Measurements from ENCODE around the gene DNAH3. TPM values are rescaled to one million over a fixed set of nuclear protein-coding genes. Genes with fewer than 3 reads are reported as not detected.

DNAH3 gene
- total and polyA plus RNA-seq, 2 of the 13 experiments (the other 11 are each of a cell fraction or from before 2014, with no cell fraction given) = 0.07 to 0.08 TPM

DNA sequence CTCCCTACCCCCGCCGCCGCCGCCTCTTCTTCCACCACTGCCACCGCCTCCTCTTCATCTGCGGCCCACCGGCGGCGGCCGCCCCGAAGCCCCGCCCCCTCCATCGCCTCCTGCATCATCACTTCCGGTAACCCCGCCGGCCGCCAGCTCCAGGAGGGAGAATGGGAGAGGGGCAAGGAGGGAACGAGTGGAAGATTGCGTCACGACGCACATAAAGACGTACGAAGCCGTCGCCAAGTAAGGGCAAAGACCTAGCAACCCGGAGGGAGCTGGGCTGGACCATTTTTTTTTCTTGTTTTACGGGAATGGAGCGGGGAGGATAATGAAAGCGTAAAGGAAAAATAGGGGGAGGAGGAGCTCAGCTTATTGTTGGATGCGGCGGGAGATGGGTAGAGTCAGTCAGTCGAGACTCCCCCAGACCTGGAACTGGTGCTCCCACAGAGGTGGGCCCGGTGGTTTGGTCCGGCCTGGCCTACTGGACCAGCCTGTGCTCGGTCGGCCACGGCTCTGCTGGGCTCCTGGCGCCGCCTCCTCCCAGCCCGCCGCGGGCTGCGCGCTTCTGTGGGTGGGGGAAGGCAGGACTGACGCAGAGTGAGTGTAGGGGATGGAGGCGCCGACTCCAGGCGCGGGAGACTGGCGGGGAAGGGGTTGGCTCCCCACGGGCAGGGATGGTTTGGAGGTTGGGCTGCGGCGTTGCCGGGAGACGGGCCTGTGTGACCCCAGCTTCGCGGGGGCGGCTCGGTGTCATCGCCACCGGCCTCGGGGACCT, 250.2 kb downstream of the DNAH3 start, which contains the start of the genes DCUN1D3 and LYRM1 (continued):
- TF ChIP-seq TAF1 (CRISPR knock-in tag; IDR thresholded peaks at IDR 0.05) (peak; percentile 91), SP140L (CRISPR knock-in tag; IDR thresholded peaks at IDR 0.05; ENCODE audit: borderline replicate concordance) (peak; percentile 52; the same call in 1 of the 2 replicates), CEBPG (CRISPR knock-in tag; IDR thresholded peaks at IDR 0.05) (peak; percentile 98), SNRNP70 (IDR thresholded peaks at IDR 0.05; ENCODE audit: low read depth, low read length) (no peak), SMARCE1 (IDR thresholded peaks at IDR 0.05; ENCODE audit: borderline replicate concordance) (no peak), ZKSCAN5 (CRISPR knock-in tag; IDR thresholded peaks at IDR 0.05) (peak; percentile 98), GTF3A (CRISPR knock-in tag; conservative IDR thresholded peaks at IDR 0.05) (no peak), MAFF (IDR thresholded peaks at IDR 0.05; ENCODE audit: low read depth, low read length) (peak; percentile 1; the same call in 1 of the 2 replicates), KAT7 (CRISPR knock-in tag; IDR thresholded peaks at IDR 0.05; ENCODE audit: borderline replicate concordance) (peak; percentile 84; the same call in 1 of the 2 replicates), XBP1 (CRISPR knock-in tag; IDR thresholded peaks at IDR 0.05) (no peak), CC2D1A (CRISPR knock-in tag; IDR thresholded peaks at IDR 0.05) (no peak; the same call in 1 of the 2 replicates), ZNF607 (CRISPR knock-in tag; IDR thresholded peaks at IDR 0.05; ENCODE audit: borderline replicate concordance) (peak; percentile 73; the same call in 1 of the 2 replicates), ATF1 (CRISPR knock-in tag; IDR thresholded peaks at IDR 0.05) (peak; percentile 96), NR2F6 (IDR thresholded peaks at IDR 0.05) (peak; percentile 26; the same call in 1 of the 2 replicates), NR2F6 (CRISPR knock-in tag; IDR thresholded peaks at IDR 0.05) (peak; percentile 34; the same call in 1 of the 2 replicates), HMG20B (CRISPR knock-in tag; conservative IDR thresholded peaks at IDR 0.05) (no peak), BHLHE40 (IDR thresholded peaks at IDR 0.05; ENCODE audit: low read length) (peak; percentile 92)
- TF ChIP-seq, protein P1, sequence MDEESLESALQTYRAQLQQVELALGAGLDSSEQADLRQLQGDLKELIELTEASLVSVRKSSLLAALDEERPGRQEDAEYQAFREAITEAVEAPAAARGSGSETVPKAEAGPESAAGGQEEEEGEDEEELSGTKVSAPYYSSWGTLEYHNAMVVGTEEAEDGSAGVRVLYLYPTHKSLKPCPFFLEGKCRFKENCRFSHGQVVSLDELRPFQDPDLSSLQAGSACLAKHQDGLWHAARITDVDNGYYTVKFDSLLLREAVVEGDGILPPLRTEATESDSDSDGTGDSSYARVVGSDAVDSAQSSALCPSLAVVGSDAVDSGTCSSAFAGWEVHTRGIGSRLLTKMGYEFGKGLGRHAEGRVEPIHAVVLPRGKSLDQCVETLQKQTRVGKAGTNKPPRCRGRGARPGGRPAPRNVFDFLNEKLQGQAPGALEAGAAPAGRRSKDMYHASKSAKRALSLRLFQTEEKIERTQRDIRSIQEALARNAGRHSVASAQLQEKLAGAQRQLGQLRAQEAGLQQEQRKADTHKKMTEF (CRISPR knock-in tag; IDR thresholded peaks at IDR 0.05) = peak; percentile 75; the same call in 1 of the 2 replicates
- TF ChIP-seq, protein P2, sequence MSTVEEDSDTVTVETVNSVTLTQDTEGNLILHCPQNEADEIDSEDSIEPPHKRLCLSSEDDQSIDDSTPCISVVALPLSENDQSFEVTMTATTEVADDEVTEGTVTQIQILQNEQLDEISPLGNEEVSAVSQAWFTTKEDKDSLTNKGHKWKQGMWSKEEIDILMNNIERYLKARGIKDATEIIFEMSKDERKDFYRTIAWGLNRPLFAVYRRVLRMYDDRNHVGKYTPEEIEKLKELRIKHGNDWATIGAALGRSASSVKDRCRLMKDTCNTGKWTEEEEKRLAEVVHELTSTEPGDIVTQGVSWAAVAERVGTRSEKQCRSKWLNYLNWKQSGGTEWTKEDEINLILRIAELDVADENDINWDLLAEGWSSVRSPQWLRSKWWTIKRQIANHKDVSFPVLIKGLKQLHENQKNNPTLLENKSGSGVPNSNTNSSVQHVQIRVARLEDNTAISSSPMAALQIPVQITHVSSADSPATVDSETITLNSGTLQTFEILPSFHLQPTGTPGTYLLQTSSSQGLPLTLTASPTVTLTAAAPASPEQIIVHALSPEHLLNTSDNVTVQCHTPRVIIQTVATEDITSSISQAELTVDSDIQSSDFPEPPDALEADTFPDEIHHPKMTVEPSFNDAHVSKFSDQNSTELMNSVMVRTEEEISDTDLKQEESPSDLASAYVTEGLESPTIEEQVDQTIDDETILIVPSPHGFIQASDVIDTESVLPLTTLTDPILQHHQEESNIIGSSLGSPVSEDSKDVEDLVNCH (CRISPR knock-in tag; IDR thresholded peaks at IDR 0.05) = no peak; the same call in 1 of the 2 replicates
- TF ChIP-seq, protein P3, sequence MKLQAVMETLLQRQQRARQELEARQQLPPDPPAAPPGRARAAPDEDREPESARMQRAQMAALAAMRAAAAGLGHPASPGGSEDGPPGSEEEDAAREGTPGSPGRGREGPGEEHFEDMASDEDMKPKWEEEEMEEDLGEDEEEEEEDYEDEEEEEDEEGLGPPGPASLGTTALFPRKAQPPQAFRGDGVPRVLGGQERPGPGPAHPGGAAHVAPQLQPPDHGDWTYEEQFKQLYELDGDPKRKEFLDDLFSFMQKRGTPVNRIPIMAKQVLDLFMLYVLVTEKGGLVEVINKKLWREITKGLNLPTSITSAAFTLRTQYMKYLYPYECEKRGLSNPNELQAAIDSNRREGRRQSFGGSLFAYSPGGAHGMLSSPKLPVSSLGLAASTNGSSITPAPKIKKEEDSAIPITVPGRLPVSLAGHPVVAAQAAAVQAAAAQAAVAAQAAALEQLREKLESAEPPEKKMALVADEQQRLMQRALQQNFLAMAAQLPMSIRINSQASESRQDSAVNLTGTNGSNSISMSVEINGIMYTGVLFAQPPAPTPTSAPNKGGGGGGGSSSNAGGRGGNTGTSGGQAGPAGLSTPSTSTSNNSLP (IDR thresholded peaks at IDR 0.05; ENCODE audit: low read depth, low read length) = no peak
- TF ChIP-seq, protein P4, sequence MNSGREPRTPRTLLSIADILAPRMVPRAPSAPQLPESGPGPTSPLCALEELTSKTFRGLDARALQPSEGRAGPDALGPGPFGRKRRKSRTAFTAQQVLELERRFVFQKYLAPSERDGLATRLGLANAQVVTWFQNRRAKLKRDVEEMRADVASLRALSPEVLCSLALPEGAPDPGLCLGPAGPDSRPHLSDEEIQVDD (CRISPR knock-in tag; IDR thresholded peaks at IDR 0.05; ENCODE audit: borderline replicate concordance) = peak; percentile 23; the same call in 1 of the 2 replicates
- TF ChIP-seq, protein P5, sequence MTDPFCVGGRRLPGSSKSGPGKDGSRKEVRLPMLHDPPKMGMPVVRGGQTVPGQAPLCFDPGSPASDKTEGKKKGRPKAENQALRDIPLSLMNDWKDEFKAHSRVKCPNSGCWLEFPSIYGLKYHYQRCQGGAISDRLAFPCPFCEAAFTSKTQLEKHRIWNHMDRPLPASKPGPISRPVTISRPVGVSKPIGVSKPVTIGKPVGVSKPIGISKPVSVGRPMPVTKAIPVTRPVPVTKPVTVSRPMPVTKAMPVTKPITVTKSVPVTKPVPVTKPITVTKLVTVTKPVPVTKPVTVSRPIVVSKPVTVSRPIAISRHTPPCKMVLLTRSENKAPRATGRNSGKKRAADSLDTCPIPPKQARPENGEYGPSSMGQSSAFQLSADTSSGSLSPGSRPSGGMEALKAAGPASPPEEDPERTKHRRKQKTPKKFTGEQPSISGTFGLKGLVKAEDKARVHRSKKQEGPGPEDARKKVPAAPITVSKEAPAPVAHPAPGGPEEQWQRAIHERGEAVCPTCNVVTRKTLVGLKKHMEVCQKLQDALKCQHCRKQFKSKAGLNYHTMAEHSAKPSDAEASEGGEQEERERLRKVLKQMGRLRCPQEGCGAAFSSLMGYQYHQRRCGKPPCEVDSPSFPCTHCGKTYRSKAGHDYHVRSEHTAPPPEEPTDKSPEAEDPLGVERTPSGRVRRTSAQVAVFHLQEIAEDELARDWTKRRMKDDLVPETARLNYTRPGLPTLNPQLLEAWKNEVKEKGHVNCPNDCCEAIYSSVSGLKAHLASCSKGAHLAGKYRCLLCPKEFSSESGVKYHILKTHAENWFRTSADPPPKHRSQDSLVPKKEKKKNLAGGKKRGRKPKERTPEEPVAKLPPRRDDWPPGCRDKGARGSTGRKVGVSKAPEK (CRISPR knock-in tag; IDR thresholded peaks at IDR 0.05; ENCODE audit: borderline replicate concordance) = peak; percentile 54; the same call in 1 of the 2 replicates

All from HepG2 (cell line).